H9 (cell line): ENCODE measurements around the gene BCAS3. TPM values are rescaled to one million over a fixed set of nuclear protein-coding genes. Genes with fewer than 3 reads are reported as not detected.

ENCODE experiments used
- DNase-seq: peaks from one replicate; pipeline ENCODE4 v3.0.0-alpha.2; 2017
- H2AFZ ChIP-seq: one replicate; pipeline ENCODE4 v1.6.1; 2013; ENCODE audit warnings: mild to moderate bottlenecking, low read length, control low read depth, moderate library complexity
- H2AK5ac ChIP-seq: 2 replicates; pipeline ENCODE4 v1.6.1; 2013; ENCODE audit warnings: low read length, control low read depth, mixed read lengths; ENCODE audit not compliant: insufficient read length
- H2BK120ac ChIP-seq: one replicate; pipeline ENCODE4 v1.6.1; 2013; ENCODE audit warnings: low read depth, mild to moderate bottlenecking, low read length, control low read depth, inconsistent platforms; ENCODE audit not compliant: poor library complexity, severe bottlenecking
- H2BK12ac ChIP-seq: 2 replicates; pipeline ENCODE4 v1.6.1; 2013; ENCODE audit warnings: low read length, control low read depth, mixed read lengths, low read depth; ENCODE audit not compliant: insufficient read length
- H2BK15ac ChIP-seq: 2 replicates; pipeline ENCODE4 v1.6.1; 2013; ENCODE audit warnings: low read depth, low read length, control low read depth
- H2BK20ac ChIP-seq: one replicate; pipeline ENCODE4 v1.6.1; 2013; ENCODE audit warnings: low read depth, mild to moderate bottlenecking, low read length, control low read depth, inconsistent platforms; ENCODE audit not compliant: poor library complexity, severe bottlenecking
- H2BK5ac ChIP-seq: 2 replicates; pipeline ENCODE4 v1.6.1; 2013; ENCODE audit warnings: low read length, control low read depth, mixed read lengths; ENCODE audit not compliant: insufficient read length
- H3K14ac ChIP-seq: 2 replicates; pipeline ENCODE4 v1.6.1; 2013; ENCODE audit warnings: low read length, control low read depth; ENCODE audit not compliant: insufficient read depth
- H3K18ac ChIP-seq: 2 replicates; pipeline ENCODE4 v1.6.1; 2013; ENCODE audit warnings: low read depth, mild to moderate bottlenecking, mixed read lengths, low read length, control low read depth; ENCODE audit not compliant: insufficient read length
- H3K23ac ChIP-seq: 2 replicates; pipeline ENCODE4 v1.6.1; 2013; ENCODE audit warnings: low read length, control low read depth, mixed read lengths, low read depth; ENCODE audit not compliant: insufficient read length
- H3K23me2 ChIP-seq: 2 replicates; pipeline ENCODE4 v1.6.1; 2013; ENCODE audit warnings: low read depth, mild to moderate bottlenecking, mixed read lengths, low read length, control low read depth; ENCODE audit not compliant: insufficient read length, poor library complexity, severe bottlenecking
- H3K27ac ChIP-seq: 2 replicates; pipeline ENCODE4 v1.5.1; 2013; ENCODE audit warnings: low read length, control low read depth, mixed read lengths, low read depth; ENCODE audit not compliant: insufficient read length
- H3K27me3 ChIP-seq: 2 replicates; pipeline ENCODE4 v1.6.1; 2013; ENCODE audit warnings: low read length, control low read depth, inconsistent platforms; ENCODE audit not compliant: insufficient read depth
- H3K4ac ChIP-seq: 2 replicates; pipeline ENCODE4 v1.6.1; 2013; ENCODE audit warnings: low read depth, mild to moderate bottlenecking, control low read depth, inconsistent platforms, low read length, moderate library complexity
- H3K4me1 ChIP-seq: 2 replicates; pipeline ENCODE4 v1.6.1; 2013; ENCODE audit warnings: low read length, control low read depth, inconsistent platforms; ENCODE audit not compliant: insufficient read depth
- H3K4me2 ChIP-seq: 2 replicates; pipeline ENCODE4 v1.6.1; 2013; ENCODE audit warnings: low read length, control low read depth, mixed read lengths; ENCODE audit not compliant: insufficient read length, insufficient read depth
- H3K56ac ChIP-seq: 2 replicates; pipeline ENCODE4 v1.6.1; 2013; ENCODE audit warnings: low read depth, mild to moderate bottlenecking, mixed read lengths, low read length, control low read depth; ENCODE audit not compliant: insufficient read length
- H3K79me1 ChIP-seq: 2 replicates; pipeline ENCODE4 v1.6.1; 2013; ENCODE audit warnings: low read depth, mild to moderate bottlenecking, moderate library complexity, low read length, control low read depth, inconsistent platforms; ENCODE audit not compliant: insufficient read depth, poor library complexity, severe bottlenecking
- H3K79me2 ChIP-seq: 2 replicates; pipeline ENCODE4 v1.6.1; 2013; ENCODE audit warnings: low read length, control low read depth, inconsistent platforms; ENCODE audit not compliant: insufficient read depth
- H3K9ac ChIP-seq: 2 replicates; pipeline ENCODE4 v1.6.1; 2013; ENCODE audit warnings: low read length, control low read depth, mixed read lengths; ENCODE audit not compliant: insufficient read length; ENCODE audit errors: extremely low read depth
- H3K9me3 ChIP-seq: one replicate; pipeline ENCODE4 v1.6.1; 2013; ENCODE audit warnings: low read depth, low read length, inconsistent platforms; ENCODE audit not compliant: control insufficient read depth
- H3T11ph ChIP-seq: one replicate; pipeline ENCODE4 v1.6.1; 2013; ENCODE audit warnings: mild to moderate bottlenecking, low read length, control low read depth, inconsistent platforms
- H4K20me1 ChIP-seq: one replicate; pipeline ENCODE4 v1.6.1; 2013; ENCODE audit not compliant: control insufficient read depth, insufficient read length, insufficient read depth
- H4K5ac ChIP-seq: 2 replicates; pipeline ENCODE4 v1.6.1; 2013; ENCODE audit warnings: low read depth, mild to moderate bottlenecking, mixed read lengths, low read length, control low read depth; ENCODE audit not compliant: insufficient read length
- H4K8ac ChIP-seq: replicated peaks from 2 replicates; pipeline ENCODE4 v1.6.1; 2013; ENCODE audit warnings: low read length, control low read depth, mixed read lengths, low read depth; ENCODE audit not compliant: insufficient read length
- H4K91ac ChIP-seq: 2 replicates; pipeline ENCODE4 v1.6.1; 2013; ENCODE audit warnings: low read depth, mild to moderate bottlenecking, moderate library complexity, mixed read lengths, low read length, control low read depth; ENCODE audit not compliant: insufficient read length
- H3K27ac Mint-ChIP-seq, 3 experiments: 2 replicates in 2 of 3; 3 replicates in 1 of 3; pipeline ENCODE4 v1.8.0; 2020 to 2021; ENCODE audit warnings: mixed read lengths in 3 of 3, mild to moderate bottlenecking in 1 of 3, moderate library complexity in 1 of 3
- H3K27me3 Mint-ChIP-seq: 2 replicates; pipeline ENCODE4 v1.8.0; 2021; ENCODE audit warnings: low read depth, mild to moderate bottlenecking, moderate library complexity, mixed read lengths
- H3K36me3 Mint-ChIP-seq, 3 experiments: 2 replicates in 2 of 3; 3 replicates in 1 of 3; pipeline ENCODE4 v1.8.0; 2020 to 2021; ENCODE audit warnings: low read depth in 3 of 3, mixed read lengths in 3 of 3; ENCODE audit not compliant: insufficient read depth in 1 of 3
- H3K4me1 Mint-ChIP-seq, 2 experiments: 2 replicates each; pipeline ENCODE4 v1.8.0; 2020; ENCODE audit warnings: mixed read lengths in 2 of 2
- H3K4me3 Mint-ChIP-seq, 2 experiments: 2 replicates in 1 of 2; 3 replicates in 1 of 2; pipeline ENCODE4 v1.8.0; 2020 to 2021; ENCODE audit warnings: mild to moderate bottlenecking in 2 of 2, mixed read lengths in 2 of 2, moderate library complexity in 1 of 2
- H3K9me3 Mint-ChIP-seq, 2 experiments: 2 replicates in 1 of 2; 3 replicates in 1 of 2; pipeline ENCODE4 v1.8.0; 2020; ENCODE audit warnings: mild to moderate bottlenecking in 2 of 2, mixed read lengths in 2 of 2, moderate library complexity in 1 of 2
- CTCF ChIP-seq: fragments of 200-600 bp; sonication (generic); conservative IDR thresholded peaks from 3 replicates; pipeline ENCODE4 v1.8.0; 2021; ENCODE audit warnings: antibody characterized with exemption, mild to moderate bottlenecking
- WGBS: extraction: QIAGEN DNeasy Blood & Tissue Kit; methylation state at CpG from one replicate; pipeline ENCODE4 v1.1.7; 2013; ENCODE audit warnings: missing lambda C conversion rate, low lambda C conversion rate, mixed read lengths; ENCODE audit not compliant: insufficient read length; ENCODE audit errors: extremely low coverage; 5-methylcytosine and 5-hydroxymethylcytosine counted together
- total RNA-seq: library from RNA; stranded (reverse); gene quantifications from 2 replicates; pipeline ENCODE4 v1.2.1, GENCODE V29; 2021

Gene BCAS3
- total RNA-seq, 1 experiment from 2014 or later, result 22.4 TPM

- Histone ChIP-seq H3K23me2 (no peaks in the 10 kb centered on the region), H3T11ph (no peak overlapping the region), H3K4me2 (no peak overlapping the region), H2BK12ac (no peak overlapping the region), H3K79me1 (no peaks in the 10 kb centered on the region), H2AK5ac (no peak overlapping the region), H3K56ac (no peak overlapping the region), H3K23ac (no peak overlapping the region), H3K18ac (no peak overlapping the region), H2BK15ac (no peak overlapping the region), H2BK120ac (no peak overlapping the region), H3K9ac (no peak overlapping the region), H2AFZ (no peak overlapping the region), H4K91ac (no peak overlapping the region), H3K4ac (no peak overlapping the region), H2BK20ac (no peak overlapping the region), H4K8ac (no peak overlapping the region), H3K4me1 (no peaks in the 10 kb centered on the region), H3K14ac (no peak overlapping the region), H4K5ac (no peak overlapping the region), H3K27ac (no peak overlapping the region), H4K20me1 (no peaks in the 10 kb centered on the region), H3K9me3 (no peaks in the 10 kb centered on the region), H2BK5ac (no peak overlapping the region), H3K79me2 (no peaks in the 10 kb centered on the region), H3K27me3 (no peaks in the 10 kb centered on the region)
- Mint-ChIP-seq H3K9me3 (no peaks in the 10 kb centered on the region), H3K36me3 (no peaks in the 10 kb centered on the region), H3K27me3 (no peaks in the 10 kb centered on the region), H3K4me1 (peaks cover 8 to 16% of the 10 kb centered on the region in 2 experiments), H3K27ac (no peak overlapping the region; a peak in 1 of 7 replicates), H3K4me3 (no peak overlapping the region)
- no peak for TF ChIP-seq CTCF
- no CpG with 5 or more reads among the region's 9 CpGs for WGBS
- no peak for DNase-seq
Observed at GRCh38 chr17:61372436-61372835, 694.8 kb downstream of the BCAS3 start.
